Measurements from ENCODE around the gene PAX7.
"Not testable (repeated sequence)": the region's sequence is repeated elsewhere in the genome, so short reads cannot be mapped to it uniquely, and the experiment has no call there.

Gene PAX7

GRCh38 chr1:18630511-18631495 is at the start of gene PAX7:
Gene PAX7, plus strand, starts transcription at chr1:18630846. Its CDS starts 758 bp downstream, at chr1:18631604.
- DNase-seq (ENCODE audit: low read depth, low spot score), result no peak

GRCh38 chr1:18581420-18581880 is 49.2 kb upstream of the PAX7 start:
- DNase-seq (ENCODE audit: low read depth, low spot score), result no peak

- no peak for DNase-seq (ENCODE audit: low read depth, low spot score)
Measured at GRCh38 chr1:18582890-18583289, 47.8 kb upstream of the PAX7 start.

- no peak for DNase-seq (ENCODE audit: low read depth, low spot score)
Measured at GRCh38 chr1:18583326-18583941, 47.2 kb upstream of the PAX7 start.

- not testable (repeated sequence) for DNase-seq (ENCODE audit: low read depth, low spot score)
Measured at GRCh38 chr1:18586016-18586415, 44.6 kb upstream of the PAX7 start.

GRCh38 chr1:18588093-18588492 is 42.6 kb upstream of the PAX7 start:
- no peak for DNase-seq (ENCODE audit: low read depth, low spot score)

- no peak for DNase-seq (ENCODE audit: low read depth, low spot score)
Measured at GRCh38 chr1:18592368-18592767, 38.3 kb upstream of the PAX7 start.

- peak; percentile 6 for DNase-seq (ENCODE audit: low read depth, low spot score)
Measured at GRCh38 chr1:18597160-18598042, 33.2 kb upstream of the PAX7 start.

GRCh38 chr1:18599086-18599485 is 31.6 kb upstream of the PAX7 start:
- no peak for DNase-seq (ENCODE audit: low read depth, low spot score)

- no peak for DNase-seq (ENCODE audit: low read depth, low spot score)
Measured at GRCh38 chr1:18599704-18600103, 30.9 kb upstream of the PAX7 start.

GRCh38 chr1:18602533-18603211 is 28.0 kb upstream of the PAX7 start:
- DNase-seq (ENCODE audit: low read depth, low spot score), result no peak

GRCh38 chr1:18603212-18603852 is 27.3 kb upstream of the PAX7 start:
- DNase-seq (ENCODE audit: low read depth, low spot score), result no peak

GRCh38 chr1:18606443-18607288 is 24.0 kb upstream of the PAX7 start:
- DNase-seq (ENCODE audit: low read depth, low spot score), result no peak

- no peak for DNase-seq (ENCODE audit: low read depth, low spot score)
Measured at GRCh38 chr1:18607289-18607760, 23.3 kb upstream of the PAX7 start.

- DNase-seq (ENCODE audit: low read depth, low spot score), result no peak
Measured at GRCh38 chr1:18608534-18608933, 22.1 kb upstream of the PAX7 start.

- no peak for DNase-seq (ENCODE audit: low read depth, low spot score)
Measured at GRCh38 chr1:18611311-18611710, 19.3 kb upstream of the PAX7 start.

GRCh38 chr1:18612073-18612472 is 18.6 kb upstream of the PAX7 start:
- no peak for DNase-seq (ENCODE audit: low read depth, low spot score)

GRCh38 chr1:18614069-18614735 is 16.4 kb upstream of the PAX7 start:
- no peak for DNase-seq (ENCODE audit: low read depth, low spot score)
